GM12875 (cell line): ENCODE data around the gene PRKAG2.

ENCODE experiments used
- H3K4me3 ChIP-seq: one replicate; pipeline ENCODE4 v1.5.1; 2011; ENCODE audit warnings: low read depth, low read length, control low read depth
- TF ChIP-seq, protein P1 (sequence below): IDR thresholded peaks from 2 replicates; pipeline ENCODE4 v1.5.1; 2011; ENCODE audit warnings: low read depth, mild to moderate bottlenecking, control low read depth, inconsistent platforms, low read length, moderate library complexity, borderline replicate concordance; ENCODE audit not compliant: insufficient read depth

PRKAG2 gene

DNA sequence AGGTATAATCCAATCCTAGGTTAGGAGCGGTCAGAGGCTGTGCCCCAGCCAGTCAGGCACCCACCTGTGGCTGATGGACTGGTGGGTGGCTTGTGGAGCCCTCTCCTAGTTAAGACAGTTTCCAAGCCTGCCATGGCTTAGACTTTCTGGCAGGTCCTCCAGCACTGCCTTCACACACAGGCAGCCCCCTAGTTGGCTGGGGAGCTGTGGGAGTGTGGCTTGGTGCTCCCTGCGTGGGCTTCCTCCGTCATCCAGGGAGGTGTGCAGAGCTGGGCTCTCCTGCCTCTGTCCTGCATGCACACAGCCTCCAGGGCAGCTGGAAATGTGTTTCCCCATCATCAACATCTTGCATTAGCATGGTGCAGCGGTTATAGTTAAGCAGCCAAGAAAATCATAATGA is 273.0 kb downstream of the PRKAG2 start:
- no peak overlapping the region for H3K4me3 ChIP-seq
- TF ChIP-seq, protein P1, sequence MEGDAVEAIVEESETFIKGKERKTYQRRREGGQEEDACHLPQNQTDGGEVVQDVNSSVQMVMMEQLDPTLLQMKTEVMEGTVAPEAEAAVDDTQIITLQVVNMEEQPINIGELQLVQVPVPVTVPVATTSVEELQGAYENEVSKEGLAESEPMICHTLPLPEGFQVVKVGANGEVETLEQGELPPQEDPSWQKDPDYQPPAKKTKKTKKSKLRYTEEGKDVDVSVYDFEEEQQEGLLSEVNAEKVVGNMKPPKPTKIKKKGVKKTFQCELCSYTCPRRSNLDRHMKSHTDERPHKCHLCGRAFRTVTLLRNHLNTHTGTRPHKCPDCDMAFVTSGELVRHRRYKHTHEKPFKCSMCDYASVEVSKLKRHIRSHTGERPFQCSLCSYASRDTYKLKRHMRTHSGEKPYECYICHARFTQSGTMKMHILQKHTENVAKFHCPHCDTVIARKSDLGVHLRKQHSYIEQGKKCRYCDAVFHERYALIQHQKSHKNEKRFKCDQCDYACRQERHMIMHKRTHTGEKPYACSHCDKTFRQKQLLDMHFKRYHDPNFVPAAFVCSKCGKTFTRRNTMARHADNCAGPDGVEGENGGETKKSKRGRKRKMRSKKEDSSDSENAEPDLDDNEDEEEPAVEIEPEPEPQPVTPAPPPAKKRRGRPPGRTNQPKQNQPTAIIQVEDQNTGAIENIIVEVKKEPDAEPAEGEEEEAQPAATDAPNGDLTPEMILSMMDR, result no peak

DNA sequence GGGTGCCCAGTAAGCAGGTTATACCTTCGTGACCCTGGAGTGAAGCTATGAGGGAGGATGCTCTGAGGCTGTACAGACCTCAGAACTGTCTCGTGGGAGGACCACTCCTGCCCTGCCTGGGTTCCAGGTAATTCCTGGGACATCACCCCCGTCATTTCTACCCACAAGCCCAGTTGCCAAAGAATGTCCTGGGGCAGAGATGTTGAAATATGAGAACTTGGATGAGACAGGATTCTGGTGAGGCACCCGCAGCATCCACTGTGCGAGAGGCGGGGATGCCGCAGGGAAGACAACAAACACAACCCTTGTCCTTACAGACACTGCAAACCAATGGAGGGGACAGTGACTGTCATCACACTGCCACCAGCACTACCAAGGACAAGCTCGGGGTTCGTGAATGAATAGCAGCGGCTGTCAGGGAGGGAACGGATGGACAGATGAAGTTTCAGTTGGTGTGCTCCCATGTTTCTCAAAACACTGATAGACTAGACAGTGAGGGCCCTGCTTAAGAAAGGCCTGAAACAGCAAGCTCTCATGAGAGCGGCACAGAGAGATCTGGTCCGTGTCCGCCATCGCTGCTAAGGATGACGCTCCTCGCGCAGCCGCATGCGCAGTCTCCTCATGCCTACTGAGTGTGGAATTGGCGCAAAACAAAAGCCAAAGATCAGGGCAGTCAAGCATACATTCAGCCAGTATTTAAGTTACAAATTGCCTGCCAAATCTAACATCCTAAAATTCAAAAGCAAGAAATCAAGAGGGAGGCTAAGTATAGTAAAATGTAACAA is 275.2 kb downstream of the PRKAG2 start:
- TF ChIP-seq, protein P1, result no peak
- no peak overlapping the region for H3K4me3 ChIP-seq

DNA sequence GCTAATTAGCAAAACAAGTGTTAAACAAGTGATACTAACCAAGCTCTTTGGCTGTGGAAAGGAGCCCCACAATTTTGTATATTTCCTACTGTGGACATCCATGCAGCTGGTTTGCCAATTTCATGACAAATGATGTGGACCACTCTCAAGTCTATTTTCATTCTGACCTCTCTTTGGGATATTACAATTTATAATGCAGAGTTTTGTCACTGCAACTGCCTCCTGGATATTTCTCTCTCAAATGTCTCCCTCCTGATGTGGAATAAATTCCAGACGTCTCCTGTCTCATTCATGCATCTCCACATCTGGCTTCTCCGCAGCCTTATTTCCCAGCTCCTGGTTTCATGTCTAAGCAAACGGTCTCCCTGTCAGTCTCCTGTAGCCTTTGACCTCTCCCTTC is 276.6 kb downstream of the PRKAG2 start:
- TF ChIP-seq, protein P1, result no peak
- no peak overlapping the region for H3K4me3 ChIP-seq

DNA sequence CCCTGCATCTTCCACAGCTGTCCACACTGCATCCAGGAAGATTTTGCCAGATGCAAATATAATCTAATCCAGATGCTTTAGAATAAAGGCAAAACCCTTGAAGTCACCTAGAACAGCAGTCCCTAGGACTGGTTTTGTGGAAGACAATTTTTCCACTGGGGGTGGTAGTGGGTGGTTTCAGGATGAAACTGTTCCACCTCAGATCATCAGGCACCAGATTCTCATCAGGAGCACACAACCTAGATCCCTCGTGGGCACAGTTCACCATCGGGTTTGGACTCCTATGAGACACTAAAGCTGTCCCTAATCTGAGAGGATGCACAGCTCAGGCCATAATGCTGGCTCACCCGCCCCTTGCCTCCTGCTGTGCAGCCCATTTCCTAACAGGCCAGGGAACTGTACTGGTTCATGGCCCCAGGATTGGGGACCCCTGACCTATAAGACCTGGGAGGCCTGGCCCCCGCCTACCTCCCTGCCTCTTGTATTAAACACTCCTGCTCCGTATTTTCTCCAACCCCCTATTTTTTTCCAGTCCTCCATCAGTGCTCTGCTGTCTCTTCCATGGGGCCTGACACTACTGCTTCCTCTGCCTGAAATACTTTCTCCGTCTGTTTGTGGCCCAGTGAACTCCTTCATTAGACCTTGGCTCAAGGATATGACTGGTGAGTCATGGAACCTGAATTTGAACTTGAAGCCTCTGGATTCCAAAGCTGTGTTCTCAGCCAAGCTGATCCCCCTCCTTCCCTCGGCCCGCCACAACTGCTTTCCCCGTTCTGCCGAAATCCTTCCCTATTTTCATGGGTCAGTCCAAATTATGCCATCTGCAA is 277.3 kb downstream of the PRKAG2 start:
- TF ChIP-seq, protein P1, result no peak
- no peak overlapping the region for H3K4me3 ChIP-seq

DNA sequence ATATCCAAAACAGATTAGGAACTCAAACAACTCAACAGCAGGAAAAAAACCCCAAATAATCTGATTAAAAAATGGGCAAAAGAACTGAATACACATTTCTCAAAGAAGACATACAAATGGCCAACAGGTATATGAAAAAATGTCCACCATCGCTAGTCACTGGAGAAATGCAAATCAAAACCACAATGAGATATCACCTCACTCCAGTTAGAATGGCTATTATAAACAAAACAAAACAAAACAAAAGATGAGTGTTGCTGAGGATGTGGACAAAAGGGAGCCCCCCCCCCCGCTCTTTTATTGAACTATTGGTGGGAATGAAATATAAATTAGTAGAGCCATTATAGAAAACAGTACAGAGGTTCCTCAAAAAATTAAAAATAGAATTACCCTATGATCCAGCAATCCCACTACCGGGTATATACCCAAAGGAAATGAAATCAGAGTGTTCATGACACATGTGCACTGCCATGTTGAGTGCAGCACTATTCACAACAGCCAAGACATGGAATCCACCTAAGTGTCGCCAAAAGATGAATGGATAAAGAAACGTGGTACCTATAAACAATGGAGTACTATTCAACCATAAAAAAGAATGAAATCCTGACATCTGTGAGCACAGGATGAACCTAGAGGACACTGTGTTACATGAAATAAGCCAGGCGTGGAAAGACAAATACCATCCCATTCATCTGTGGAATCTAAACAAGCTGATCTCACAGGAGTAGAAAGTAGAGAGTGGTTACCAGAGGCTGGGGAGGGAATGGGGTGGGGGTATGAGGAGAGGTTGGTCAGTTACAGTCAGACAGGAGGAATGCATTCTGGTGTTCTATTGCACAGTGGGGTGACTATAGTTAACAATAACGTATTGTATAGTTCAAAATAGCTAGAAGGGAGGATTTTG is 279.1 kb downstream of the PRKAG2 start:
- no peak overlapping the region for H3K4me3 ChIP-seq
- TF ChIP-seq, protein P1, result no peak

DNA sequence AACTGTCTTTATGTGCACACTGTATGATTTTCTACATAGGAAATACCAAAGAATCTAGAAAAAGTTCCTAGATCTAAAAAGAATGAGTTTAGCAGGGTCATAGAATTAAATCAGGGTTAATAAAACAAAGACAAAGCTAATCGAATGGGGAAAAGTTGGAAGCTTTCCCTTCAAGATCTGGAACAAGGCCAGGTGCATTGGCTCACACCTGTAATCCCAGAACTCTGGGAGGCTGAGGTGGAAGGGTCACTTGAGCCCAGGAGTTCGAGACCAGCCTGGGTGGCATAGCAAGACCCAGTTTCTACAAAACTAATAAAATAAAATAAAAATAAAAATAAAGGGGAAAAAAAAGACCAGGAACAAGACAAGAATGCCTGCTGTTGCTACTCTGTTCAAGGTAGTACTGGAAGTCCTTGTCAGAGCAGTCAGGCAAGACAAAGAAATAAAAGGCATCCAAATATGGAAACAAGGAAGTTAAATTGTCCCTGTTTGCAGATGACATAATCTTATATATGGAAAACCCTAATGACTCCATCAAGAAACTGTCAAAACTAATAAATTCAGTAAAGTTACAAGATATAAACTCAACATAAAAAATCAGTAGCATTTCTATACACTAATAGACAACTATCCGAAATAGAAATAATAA is 281.1 kb downstream of the PRKAG2 start:
- TF ChIP-seq, protein P1, result no peak
- H3K4me3 ChIP-seq, result no peak overlapping the region
